Liver (tissue), 3 donors: Measurements from ENCODE around the gene KIF18B.

Experiments used
- RAD21 ChIP-seq, 2 donors: IDR thresholded peaks; 2 replicates each; pipeline ENCODE4 v1.6.1; 2016; ENCODE audit warnings: antibody characterized with exemption in 2 of 2, mild to moderate bottlenecking in 2 of 2
- RXRA ChIP-seq, 2 donors: IDR thresholded peaks; 2 replicates each; pipeline ENCODE4 v1.6.1; 2017 to 2018; ENCODE audit warnings: antibody characterized with exemption in 2 of 2, mild to moderate bottlenecking in 1 of 2
- SP1 ChIP-seq: IDR thresholded peaks from 2 replicates; pipeline ENCODE4 v1.6.1; 2018; ENCODE audit warnings: antibody characterized with exemption, mild to moderate bottlenecking
- TAF1 ChIP-seq: conservative IDR thresholded peaks from 2 replicates; pipeline ENCODE4 v1.6.1; 2016; ENCODE audit warnings: antibody characterized with exemption, mild to moderate bottlenecking
- TF ChIP-seq, protein P1 (sequence below): fragments of 150-350 bp; IDR thresholded peaks from 2 replicates; pipeline ENCODE4 v1.5.1; 2017; ENCODE audit warnings: improper control_type of control experiment, low read depth, low read length; ENCODE audit not compliant: missing input control
- TF ChIP-seq, protein P2 (sequence below): IDR thresholded peaks from 2 replicates; pipeline ENCODE4 v1.6.1; 2016; ENCODE audit warnings: antibody characterized with exemption
- TF ChIP-seq, protein P3 (sequence below): IDR thresholded peaks from 2 replicates; pipeline ENCODE4 v1.6.1; 2016; ENCODE audit warnings: antibody characterized with exemption, mild to moderate bottlenecking
- TF ChIP-seq, protein P4 (sequence below): IDR thresholded peaks from 2 replicates; pipeline ENCODE4 v1.6.1; 2016; ENCODE audit warnings: antibody characterized with exemption
- donor health status: healthy.
- donor health status: healthy.

DNA sequence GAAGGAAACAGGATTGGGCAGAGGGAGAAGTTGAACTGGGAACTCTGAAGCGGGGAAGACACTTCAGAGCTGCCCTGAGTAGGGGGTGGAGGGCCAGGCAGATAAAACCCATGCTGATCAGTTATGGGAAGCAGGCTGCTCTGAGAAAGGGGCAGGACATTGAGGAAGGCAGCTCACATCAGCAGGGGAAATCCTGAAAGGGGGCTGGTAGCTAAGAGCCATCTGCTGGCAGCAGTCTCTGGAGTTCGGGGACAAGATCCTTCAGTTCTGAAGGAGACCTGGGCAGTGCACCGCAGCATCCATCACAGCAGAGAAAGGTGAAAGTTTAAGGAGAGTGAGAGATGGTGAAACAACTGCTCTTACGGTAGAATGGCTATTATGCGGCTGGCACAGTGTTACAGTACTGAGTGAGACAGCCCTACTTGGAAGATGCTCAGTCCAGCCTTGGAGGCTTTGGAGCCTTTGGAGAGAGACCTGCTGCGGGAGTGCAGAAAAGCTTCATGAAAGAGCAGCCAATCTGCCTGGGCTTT lies 5.4 kb upstream of the KIF18B start:
- TF ChIP-seq, protein P1, sequence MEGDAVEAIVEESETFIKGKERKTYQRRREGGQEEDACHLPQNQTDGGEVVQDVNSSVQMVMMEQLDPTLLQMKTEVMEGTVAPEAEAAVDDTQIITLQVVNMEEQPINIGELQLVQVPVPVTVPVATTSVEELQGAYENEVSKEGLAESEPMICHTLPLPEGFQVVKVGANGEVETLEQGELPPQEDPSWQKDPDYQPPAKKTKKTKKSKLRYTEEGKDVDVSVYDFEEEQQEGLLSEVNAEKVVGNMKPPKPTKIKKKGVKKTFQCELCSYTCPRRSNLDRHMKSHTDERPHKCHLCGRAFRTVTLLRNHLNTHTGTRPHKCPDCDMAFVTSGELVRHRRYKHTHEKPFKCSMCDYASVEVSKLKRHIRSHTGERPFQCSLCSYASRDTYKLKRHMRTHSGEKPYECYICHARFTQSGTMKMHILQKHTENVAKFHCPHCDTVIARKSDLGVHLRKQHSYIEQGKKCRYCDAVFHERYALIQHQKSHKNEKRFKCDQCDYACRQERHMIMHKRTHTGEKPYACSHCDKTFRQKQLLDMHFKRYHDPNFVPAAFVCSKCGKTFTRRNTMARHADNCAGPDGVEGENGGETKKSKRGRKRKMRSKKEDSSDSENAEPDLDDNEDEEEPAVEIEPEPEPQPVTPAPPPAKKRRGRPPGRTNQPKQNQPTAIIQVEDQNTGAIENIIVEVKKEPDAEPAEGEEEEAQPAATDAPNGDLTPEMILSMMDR: no peak
- TF ChIP-seq TAF1 (no peak), SP1 (no peak), RAD21 (IDR thresholded peaks at IDR 0.05) (no peak), RXRA (IDR thresholded peaks at IDR 0.05) (no peak)
- TF ChIP-seq, protein P2, sequence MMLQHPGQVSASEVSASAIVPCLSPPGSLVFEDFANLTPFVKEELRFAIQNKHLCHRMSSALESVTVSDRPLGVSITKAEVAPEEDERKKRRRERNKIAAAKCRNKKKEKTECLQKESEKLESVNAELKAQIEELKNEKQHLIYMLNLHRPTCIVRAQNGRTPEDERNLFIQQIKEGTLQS: no peak
- TF ChIP-seq, protein P3, sequence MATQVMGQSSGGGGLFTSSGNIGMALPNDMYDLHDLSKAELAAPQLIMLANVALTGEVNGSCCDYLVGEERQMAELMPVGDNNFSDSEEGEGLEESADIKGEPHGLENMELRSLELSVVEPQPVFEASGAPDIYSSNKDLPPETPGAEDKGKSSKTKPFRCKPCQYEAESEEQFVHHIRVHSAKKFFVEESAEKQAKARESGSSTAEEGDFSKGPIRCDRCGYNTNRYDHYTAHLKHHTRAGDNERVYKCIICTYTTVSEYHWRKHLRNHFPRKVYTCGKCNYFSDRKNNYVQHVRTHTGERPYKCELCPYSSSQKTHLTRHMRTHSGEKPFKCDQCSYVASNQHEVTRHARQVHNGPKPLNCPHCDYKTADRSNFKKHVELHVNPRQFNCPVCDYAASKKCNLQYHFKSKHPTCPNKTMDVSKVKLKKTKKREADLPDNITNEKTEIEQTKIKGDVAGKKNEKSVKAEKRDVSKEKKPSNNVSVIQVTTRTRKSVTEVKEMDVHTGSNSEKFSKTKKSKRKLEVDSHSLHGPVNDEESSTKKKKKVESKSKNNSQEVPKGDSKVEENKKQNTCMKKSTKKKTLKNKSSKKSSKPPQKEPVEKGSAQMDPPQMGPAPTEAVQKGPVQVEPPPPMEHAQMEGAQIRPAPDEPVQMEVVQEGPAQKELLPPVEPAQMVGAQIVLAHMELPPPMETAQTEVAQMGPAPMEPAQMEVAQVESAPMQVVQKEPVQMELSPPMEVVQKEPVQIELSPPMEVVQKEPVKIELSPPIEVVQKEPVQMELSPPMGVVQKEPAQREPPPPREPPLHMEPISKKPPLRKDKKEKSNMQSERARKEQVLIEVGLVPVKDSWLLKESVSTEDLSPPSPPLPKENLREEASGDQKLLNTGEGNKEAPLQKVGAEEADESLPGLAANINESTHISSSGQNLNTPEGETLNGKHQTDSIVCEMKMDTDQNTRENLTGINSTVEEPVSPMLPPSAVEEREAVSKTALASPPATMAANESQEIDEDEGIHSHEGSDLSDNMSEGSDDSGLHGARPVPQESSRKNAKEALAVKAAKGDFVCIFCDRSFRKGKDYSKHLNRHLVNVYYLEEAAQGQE: no peak
- TF ChIP-seq, protein P4, sequence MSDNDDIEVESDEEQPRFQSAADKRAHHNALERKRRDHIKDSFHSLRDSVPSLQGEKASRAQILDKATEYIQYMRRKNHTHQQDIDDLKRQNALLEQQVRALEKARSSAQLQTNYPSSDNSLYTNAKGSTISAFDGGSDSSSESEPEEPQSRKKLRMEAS: no peak
